ENCODE results near the gene NRIP1.

GRCh38 chr21:15015622-15016471 is 49.0 kb downstream of the NRIP1 start:
- TF ChIP-seq CTCF (IDR thresholded peaks at IDR 0.05) (no peak), POLR2A (IDR thresholded peaks at IDR 0.05) (no peak), POLR2AphosphoS5 (IDR thresholded peaks at IDR 0.05; ENCODE audit: insufficient read depth in 1 of 2, low read depth in 1 of 2) (no peak)

Measured in vagina (tissue), 2 donors.